ENCODE results near the gene IRX1. TPM values are rescaled to one million over a fixed set of nuclear protein-coding genes. Genes with fewer than 3 reads are reported as not detected.

IRX1 gene
- polyA plus RNA-seq, 1 experiment = not detected

GRCh38 chr5:3619579-3619978, 23.9 kb downstream of the IRX1 start:
- no peak for TF ChIP-seq CTCF (IDR thresholded peaks at IDR 0.05; ENCODE audit: low read depth, low read length)
- CTCF ChIA-PET = no interaction called here
- H3K4me3 ChIP-seq (ENCODE audit: low read depth, low read length) = no peak overlapping the region
- peaks cover 46% of the 10 kb centered on the region for H3K9me3 ChIP-seq (ENCODE audit: control insufficient read depth, insufficient read depth, low read length)
- DNase-seq (ENCODE audit: low read depth, low spot score) = no peak
- no peak overlapping the region for H3K27ac ChIP-seq (ENCODE audit: low read depth, low read length)
- H3K27me3 ChIP-seq (ENCODE audit: control insufficient read depth, insufficient read depth, low read length) = no peaks in the 10 kb centered on the region
- POLR2A ChIA-PET = no interaction called here

- DNase-seq (ENCODE audit: low read depth, low spot score) = no peak
- H3K27ac ChIP-seq (ENCODE audit: low read depth, low read length) = no peak overlapping the region
- CTCF ChIA-PET = no interaction called here
- peaks cover 60% of the 10 kb centered on the region for H3K9me3 ChIP-seq (ENCODE audit: control insufficient read depth, insufficient read depth, low read length)
- POLR2A ChIA-PET = no interaction called here
- no peaks in the 10 kb centered on the region for H3K27me3 ChIP-seq (ENCODE audit: control insufficient read depth, insufficient read depth, low read length)
- H3K4me3 ChIP-seq (ENCODE audit: low read depth, low read length) = no peak overlapping the region
- TF ChIP-seq CTCF (IDR thresholded peaks at IDR 0.05; ENCODE audit: low read depth, low read length) = no peak
Measured at GRCh38 chr5:3622961-3623360, 27.3 kb downstream of the IRX1 start.

GRCh38 chr5:3625626-3626025, 30.0 kb downstream of the IRX1 start:
- Histone ChIP-seq H3K27me3 (ENCODE audit: control insufficient read depth, insufficient read depth, low read length) (no peaks in the 10 kb centered on the region), H3K4me3 (ENCODE audit: low read depth, low read length) (no peak overlapping the region)
- POLR2A ChIA-PET = no interaction called here

GRCh38 chr5:3634061-3634460, 38.4 kb downstream of the IRX1 start:
- DNase-seq (ENCODE audit: low read depth, low spot score) = no peak

More at GRCh38 chr5:3625626-3626025, 30.0 kb downstream of the IRX1 start:
- TF ChIP-seq CTCF (IDR thresholded peaks at IDR 0.05; ENCODE audit: low read depth, low read length) = no peak
- CTCF ChIA-PET = no interaction called here
- H3K9me3 ChIP-seq (ENCODE audit: control insufficient read depth, insufficient read depth, low read length) = peaks cover 64% of the 10 kb centered on the region
- H3K27ac ChIP-seq (ENCODE audit: low read depth, low read length) = no peak overlapping the region
- no peak for DNase-seq (ENCODE audit: low read depth, low spot score)

GRCh38 chr5:3639175-3639574, 43.5 kb downstream of the IRX1 start:
- no peak for DNase-seq (ENCODE audit: low read depth, low spot score)
- H3K9me3 ChIP-seq (ENCODE audit: control insufficient read depth, insufficient read depth, low read length) = peaks cover 39% of the 10 kb centered on the region
- CTCF ChIA-PET = no interaction called here
- H3K4me3 ChIP-seq (ENCODE audit: low read depth, low read length) = no peak overlapping the region
- no peaks in the 10 kb centered on the region for H3K27me3 ChIP-seq (ENCODE audit: control insufficient read depth, insufficient read depth, low read length)
- TF ChIP-seq CTCF (IDR thresholded peaks at IDR 0.05; ENCODE audit: low read depth, low read length) = no peak
- no peak overlapping the region for H3K27ac ChIP-seq (ENCODE audit: low read depth, low read length)
- POLR2A ChIA-PET = no interaction called here

More at GRCh38 chr5:3634061-3634460, 38.4 kb downstream of the IRX1 start:
- H3K9me3 ChIP-seq (ENCODE audit: control insufficient read depth, insufficient read depth, low read length) = peaks cover 46% of the 10 kb centered on the region
- H3K27ac ChIP-seq (ENCODE audit: low read depth, low read length) = no peak overlapping the region
- no peak for TF ChIP-seq CTCF (IDR thresholded peaks at IDR 0.05; ENCODE audit: low read depth, low read length)
- H3K4me3 ChIP-seq (ENCODE audit: low read depth, low read length) = no peak overlapping the region
- ChIA-PET CTCF (no interaction called here), POLR2A (no interaction called here)
- no peaks in the 10 kb centered on the region for H3K27me3 ChIP-seq (ENCODE audit: control insufficient read depth, insufficient read depth, low read length)
